SJSA1 (cell line): ENCODE measurements around the gene FGF16. TPM values are rescaled to one million over a fixed set of nuclear protein-coding genes. Genes with fewer than 3 reads are reported as not detected.

Source experiments
- DNase-seq, 2 experiments: peaks; one replicate each; pipeline ENCODE4 v3.0.0-alpha.2; 2015 to 2020; ENCODE audit warnings: low spot score in 2 of 2, low read depth in 1 of 2
- H3K27ac ChIP-seq: fragments of 250-450 bp; sonication (Bioruptor Pico); 2 replicates; pipeline ENCODE4 v1.5.1; 2020; ENCODE audit warnings: mild to moderate bottlenecking, moderate library complexity
- H3K27me3 ChIP-seq: fragments of 250-450 bp; sonication (Bioruptor Pico); replicated peaks from 2 replicates; pipeline ENCODE4 v1.5.1; 2020; ENCODE audit warnings: mild to moderate bottlenecking, moderate library complexity
- H3K36me3 ChIP-seq: fragments of 250-450 bp; sonication (Bioruptor Pico); 2 replicates; pipeline ENCODE4 v1.5.1; 2020; ENCODE audit warnings: mild to moderate bottlenecking
- H3K4me1 ChIP-seq: fragments of 250-450 bp; sonication (Bioruptor Pico); replicated peaks from 2 replicates; pipeline ENCODE4 v1.6.1; 2021; ENCODE audit warnings: mild to moderate bottlenecking
- H3K4me3 ChIP-seq: fragments of 250-450 bp; sonication (Bioruptor Pico); 2 replicates; pipeline ENCODE4 v1.5.1; 2020; ENCODE audit warnings: mild to moderate bottlenecking
- H3K9me3 ChIP-seq: fragments of 250-450 bp; sonication (Bioruptor Pico); replicated peaks from 2 replicates; pipeline ENCODE4 v1.5.1; 2020; ENCODE audit warnings: mild to moderate bottlenecking
- total RNA-seq: library from RNA; depleted of rRNA; stranded (reverse); fragments of >200 nt; shearing (Covaris generic); gene quantifications from 2 replicates; pipeline ENCODE4 v1.2.3, GENCODE V29; 2014

Gene FGF16
- total RNA-seq, 1 experiment from 2014 or later: not detected

- Histone ChIP-seq H3K27ac (no peak overlapping the region), H3K27me3 (no peaks in the 10 kb centered on the region)
- DNase-seq: no peak
Measured at GRCh38 chrX:77436271-77436670, 10.9 kb upstream of the FGF16 start.

GRCh38 chrX:77436682-77437081 lies 10.5 kb upstream of the FGF16 start:
- Histone ChIP-seq H3K36me3 (no peaks in the 10 kb centered on the region), H3K9me3 (no peaks in the 10 kb centered on the region), H3K4me1 (0 out of 2 replicates have a peak, but pooled peaks cover 3% of the 10 kb centered on the region), H3K4me3 (no peak overlapping the region), H3K27me3 (no peaks in the 10 kb centered on the region), H3K27ac (no peak overlapping the region)
- peak in 1 of 2 experiments; percentile 15 for DNase-seq

More at GRCh38 chrX:77436271-77436670, 10.9 kb upstream of the FGF16 start:
- H3K4me3 ChIP-seq: no peak overlapping the region
- no peaks in the 10 kb centered on the region for H3K36me3 ChIP-seq
- H3K9me3 ChIP-seq: no peaks in the 10 kb centered on the region
- H3K4me1 ChIP-seq: 0 out of 2 replicates have a peak, but pooled peaks cover 3% of the 10 kb centered on the region

DNA sequence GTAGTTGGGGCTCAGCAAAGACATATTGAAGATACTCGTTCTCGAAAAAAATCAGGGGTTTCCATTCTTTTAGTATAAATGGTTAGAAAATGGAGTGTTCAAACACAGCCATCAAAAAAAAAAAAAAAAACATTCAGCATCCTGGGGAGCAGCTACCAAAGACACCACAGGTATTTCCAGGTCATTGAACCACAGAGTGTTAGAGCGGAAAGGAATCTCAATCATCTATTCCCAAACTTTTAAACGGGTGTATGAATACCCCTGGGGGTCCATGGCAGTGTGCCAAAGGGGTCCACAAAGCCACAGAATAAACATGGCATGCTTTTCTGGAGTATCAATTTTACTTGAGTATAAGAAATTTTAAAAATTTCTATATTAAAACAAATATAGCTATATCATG lies 6.9 kb upstream of the FGF16 start:
- H3K36me3 ChIP-seq: no peaks in the 10 kb centered on the region
- H3K9me3 ChIP-seq: no peaks in the 10 kb centered on the region
- DNase-seq: no peak
- peaks cover 9% of the 10 kb centered on the region for H3K4me1 ChIP-seq
- no peaks in the 10 kb centered on the region for H3K27me3 ChIP-seq
- no peak overlapping the region for H3K27ac ChIP-seq
- H3K4me3 ChIP-seq: no peak overlapping the region

GRCh38 chrX:77441033-77441432 lies 6.2 kb upstream of the FGF16 start:
- Histone ChIP-seq H3K36me3 (no peaks in the 10 kb centered on the region), H3K9me3 (no peaks in the 10 kb centered on the region), H3K4me1 (peaks cover 9% of the 10 kb centered on the region), H3K27me3 (no peaks in the 10 kb centered on the region), H3K4me3 (no peak overlapping the region), H3K27ac (no peak overlapping the region)
- DNase-seq: no peak

DNA sequence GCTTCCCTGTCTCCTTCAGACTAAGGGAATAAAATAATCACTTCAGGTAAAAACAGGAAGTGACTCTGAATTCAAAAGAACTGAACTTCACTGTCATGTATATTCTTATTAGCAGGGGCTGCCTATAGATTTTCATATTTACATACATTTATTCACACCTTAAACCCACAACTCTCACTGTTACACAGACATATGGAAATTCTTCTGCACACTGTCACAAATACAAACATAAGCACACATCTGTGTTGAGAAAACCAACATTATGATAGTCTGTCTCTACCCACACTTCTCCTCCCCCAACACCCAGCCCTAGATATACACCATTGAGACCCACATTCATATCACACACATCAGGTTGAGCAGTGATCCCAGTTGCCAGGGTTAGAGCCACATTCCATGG lies 5.7 kb upstream of the FGF16 start:
- no peak for DNase-seq
- no peaks in the 10 kb centered on the region for H3K27me3 ChIP-seq
- H3K9me3 ChIP-seq: no peaks in the 10 kb centered on the region
- H3K4me3 ChIP-seq: no peak overlapping the region
- H3K27ac ChIP-seq: no peak overlapping the region
- H3K4me1 ChIP-seq: peaks cover 9% of the 10 kb centered on the region
- H3K36me3 ChIP-seq: no peaks in the 10 kb centered on the region

DNA sequence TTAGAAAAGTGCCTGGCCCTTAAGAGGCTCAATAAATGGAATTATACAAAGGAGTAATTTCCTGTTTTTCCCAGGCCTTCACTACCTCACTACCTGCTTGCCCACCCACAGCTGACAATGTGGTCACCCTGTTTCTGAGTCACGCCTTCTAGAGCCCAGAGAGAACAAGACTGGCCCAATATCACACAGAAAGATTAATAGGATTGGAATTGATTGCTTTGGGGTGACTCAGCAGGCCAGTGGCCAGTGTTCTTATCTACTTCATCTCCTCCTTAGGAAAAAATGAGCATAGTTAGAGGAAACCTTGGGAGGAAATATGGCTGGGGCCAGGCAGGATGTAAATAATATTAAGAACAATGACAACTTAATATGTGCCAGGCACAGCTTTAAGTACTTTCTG lies 4.5 kb upstream of the FGF16 start:
- H3K36me3 ChIP-seq: no peaks in the 10 kb centered on the region
- H3K27ac ChIP-seq: peak overlapping the region; percentile 34; the same call in 1 of the 2 replicates
- H3K9me3 ChIP-seq: no peaks in the 10 kb centered on the region
- peak; percentile 44 to 55 for DNase-seq
- peaks cover 7% of the 10 kb centered on the region for H3K4me1 ChIP-seq
- H3K4me3 ChIP-seq: no peak overlapping the region
- no peaks in the 10 kb centered on the region for H3K27me3 ChIP-seq

GRCh38 chrX:77444075-77444474 lies 3.1 kb upstream of the FGF16 start:
- Histone ChIP-seq H3K36me3 (no peaks in the 10 kb centered on the region), H3K9me3 (no peaks in the 10 kb centered on the region), H3K4me3 (no peak overlapping the region), H3K4me1 (peaks cover 7% of the 10 kb centered on the region), H3K27ac (no peak overlapping the region), H3K27me3 (no peaks in the 10 kb centered on the region)
- DNase-seq: no peak

DNA sequence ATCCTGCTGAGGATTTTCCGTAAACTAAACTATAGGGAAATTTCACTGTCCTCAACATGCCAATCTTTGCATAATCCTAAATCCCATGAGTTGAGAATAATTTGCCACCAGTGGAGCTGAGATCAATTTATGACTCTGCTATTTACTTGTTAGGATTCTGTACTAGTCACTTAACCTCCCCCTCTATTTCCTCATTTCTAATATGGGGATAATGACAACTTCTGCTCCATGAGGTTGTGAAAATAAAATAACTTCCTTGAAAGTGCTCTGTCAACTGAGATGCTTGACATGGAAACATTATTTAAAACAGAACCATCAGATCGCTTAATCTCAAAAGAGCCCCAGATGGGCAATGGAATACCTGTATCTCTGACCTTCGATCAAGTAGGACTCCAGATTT lies 2.6 kb upstream of the FGF16 start:
- H3K27ac ChIP-seq: no peak overlapping the region

GRCh38 chrX:77446029-77446585 lies 1.1 kb upstream of the FGF16 start:
- Histone ChIP-seq H3K27ac (no peak overlapping the region), H3K27me3 (no peaks in the 10 kb centered on the region), H3K4me1 (peaks cover 7% of the 10 kb centered on the region), H3K36me3 (no peaks in the 10 kb centered on the region), H3K4me3 (no peak overlapping the region), H3K9me3 (no peaks in the 10 kb centered on the region)
- no peak for DNase-seq

More for the DNA sequence above, 2.6 kb upstream of the FGF16 start:
- no peak for DNase-seq
- Histone ChIP-seq H3K4me1 (peaks cover 7% of the 10 kb centered on the region), H3K9me3 (no peaks in the 10 kb centered on the region), H3K27me3 (no peaks in the 10 kb centered on the region), H3K36me3 (no peaks in the 10 kb centered on the region), H3K4me3 (no peak overlapping the region)

DNA sequence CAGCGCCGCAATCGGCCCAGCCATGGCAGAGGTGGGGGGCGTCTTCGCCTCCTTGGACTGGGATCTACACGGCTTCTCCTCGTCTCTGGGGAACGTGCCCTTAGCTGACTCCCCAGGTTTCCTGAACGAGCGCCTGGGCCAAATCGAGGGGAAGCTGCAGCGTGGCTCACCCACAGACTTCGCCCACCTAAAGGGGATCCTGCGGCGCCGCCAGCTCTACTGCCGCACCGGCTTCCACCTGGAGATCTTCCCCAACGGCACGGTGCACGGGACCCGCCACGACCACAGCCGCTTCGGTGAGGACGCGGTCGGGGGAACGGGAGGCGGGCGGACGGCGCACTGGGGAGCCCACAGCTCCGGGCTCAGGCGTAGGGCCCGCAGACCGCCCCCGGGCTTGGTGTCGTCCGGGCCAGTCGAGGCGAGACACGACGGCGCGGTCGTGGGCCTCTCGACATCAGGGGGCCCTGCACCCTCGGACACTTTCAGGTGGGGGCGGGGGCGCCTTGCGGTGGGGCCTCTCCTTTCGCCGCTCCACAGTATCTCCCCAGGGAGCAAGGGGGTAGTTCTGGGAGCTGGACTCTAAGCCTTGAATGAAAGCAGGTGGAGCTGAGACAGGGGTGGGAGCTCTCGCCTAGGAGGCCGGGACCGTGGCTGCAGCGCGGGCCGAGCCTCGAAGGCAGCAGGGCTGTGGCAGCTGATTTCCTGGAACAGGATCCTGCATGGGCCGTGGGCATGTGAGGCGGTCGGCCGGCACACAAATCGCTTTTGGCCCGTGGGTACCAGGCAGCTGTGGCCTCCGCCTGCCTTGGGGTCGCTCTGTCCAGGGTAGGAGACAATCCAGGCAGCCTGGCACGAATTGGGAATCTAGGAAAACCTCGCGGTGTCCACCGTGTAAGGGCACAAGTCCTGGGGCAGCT lies 722 bp downstream of the FGF16 start:
- H3K4me3 ChIP-seq: no peak overlapping the region
- no peaks in the 10 kb centered on the region for H3K27me3 ChIP-seq
- no peak for DNase-seq
- no peaks in the 10 kb centered on the region for H3K9me3 ChIP-seq
- no peaks in the 10 kb centered on the region for H3K36me3 ChIP-seq
- H3K4me1 ChIP-seq: peaks cover 5% of the 10 kb centered on the region
- H3K27ac ChIP-seq: no peak overlapping the region

- no peak for DNase-seq
- no peak overlapping the region for H3K27ac ChIP-seq
- H3K27me3 ChIP-seq: no peaks in the 10 kb centered on the region
- no peak overlapping the region for H3K4me3 ChIP-seq
- H3K4me1 ChIP-seq: no peaks in the 10 kb centered on the region
- no peaks in the 10 kb centered on the region for H3K9me3 ChIP-seq
- no peaks in the 10 kb centered on the region for H3K36me3 ChIP-seq
Measured at GRCh38 chrX:77450415-77450814, 3.2 kb downstream of the FGF16 start.

- Histone ChIP-seq H3K4me3 (no peak overlapping the region), H3K36me3 (no peaks in the 10 kb centered on the region), H3K4me1 (no peaks in the 10 kb centered on the region), H3K9me3 (no peaks in the 10 kb centered on the region), H3K27ac (no peak overlapping the region), H3K27me3 (no peaks in the 10 kb centered on the region)
- no peak for DNase-seq
Measured at GRCh38 chrX:77450996-77451395, 3.8 kb downstream of the FGF16 start.

GRCh38 chrX:77453190-77453589 lies 6.0 kb downstream of the FGF16 start:
- Histone ChIP-seq H3K27ac (no peak overlapping the region), H3K9me3 (no peaks in the 10 kb centered on the region), H3K4me3 (no peak overlapping the region), H3K27me3 (no peaks in the 10 kb centered on the region), H3K36me3 (no peaks in the 10 kb centered on the region), H3K4me1 (no peaks in the 10 kb centered on the region)
- no peak for DNase-seq

DNA sequence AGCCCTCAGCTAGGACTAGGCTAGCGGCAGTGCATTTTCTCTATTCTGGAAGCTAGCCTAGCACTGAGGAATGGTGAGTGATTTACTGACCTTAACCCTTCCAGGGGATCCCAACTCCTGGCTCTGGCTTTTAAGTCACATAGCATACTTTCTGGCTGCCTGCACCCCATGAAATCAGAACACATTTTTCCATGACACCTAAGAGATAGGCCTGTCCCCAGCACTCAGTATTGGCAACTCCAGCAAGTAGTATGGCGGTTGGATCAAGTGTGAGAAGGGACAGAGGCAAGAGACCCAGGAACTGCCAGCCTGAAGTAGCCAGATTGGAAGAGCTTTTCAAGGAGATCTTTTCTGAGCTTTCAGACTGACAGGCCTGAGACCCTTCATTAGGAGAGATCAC lies 8.2 kb downstream of the FGF16 start:
- H3K4me1 ChIP-seq: no peaks in the 10 kb centered on the region
- no peaks in the 10 kb centered on the region for H3K27me3 ChIP-seq
- DNase-seq: no peak
- no peaks in the 10 kb centered on the region for H3K36me3 ChIP-seq
- H3K27ac ChIP-seq: no peak overlapping the region
- no peaks in the 10 kb centered on the region for H3K9me3 ChIP-seq
- no peak overlapping the region for H3K4me3 ChIP-seq
